ENCODE measurements around the gene MBD3L1. TPM values are rescaled to one million over a fixed set of nuclear protein-coding genes. Genes with fewer than 3 reads are reported as not detected.

The MBD3L1 gene
- total RNA-seq, 1 experiment from 2014 or later = not detected

DNA sequence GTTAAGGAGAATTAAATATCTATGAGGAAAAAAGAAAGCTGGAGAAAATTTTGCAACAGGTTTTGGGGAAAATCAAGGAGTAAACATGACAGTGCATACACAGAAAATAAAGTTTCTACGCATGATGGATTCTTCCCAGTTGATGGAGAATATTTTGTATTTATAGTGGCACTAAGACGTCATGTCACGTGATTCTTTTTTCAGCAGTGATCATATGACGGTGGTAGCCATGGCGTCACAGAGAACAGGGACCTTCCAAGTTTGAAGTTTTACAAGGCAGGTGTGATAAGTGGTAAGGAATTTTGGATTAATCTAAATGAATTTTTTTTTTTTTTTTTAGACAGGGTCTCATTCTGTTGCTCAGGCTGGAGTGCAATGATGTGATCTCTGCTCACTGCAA, 8.5 kb downstream of the MBD3L1 start:
- in situ Hi-C loops (cut with HindIII; ENCODE audit: low pct_unique_long_range_greater_than_20kb, low sequenced_read_pairs) (no loop called here), intact Hi-C loops (cut with micrococcal nuclease; ENCODE audit: unreplicated experiment) (no loop called here)
- Histone ChIP-seq H3K27ac (ENCODE audit: low read length) (no peak overlapping the region), H3K4me1 (ENCODE audit: control insufficient read depth, insufficient read depth, low read length) (no peaks in the 10 kb centered on the region), H3K36me3 (ENCODE audit: control insufficient read depth, insufficient read depth, low read length) (no peaks in the 10 kb centered on the region), H3K4me3 (ENCODE audit: low read depth in 2 of 2, low read length in 2 of 2) (no peak overlapping the region), H3K27me3 (ENCODE audit: control insufficient read depth, insufficient read depth, low read length) (no peaks in the 10 kb centered on the region), H3K9me3 (ENCODE audit: control insufficient read depth, insufficient read depth, low read depth, low read length) (no peaks in the 10 kb centered on the region)
- POLR2A ChIA-PET = no interaction called here
- TF ChIP-seq REST (IDR thresholded peaks at IDR 0.05; ENCODE audit: insufficient read depth in 1 of 2, low read depth in 2 of 2, low read length in 1 of 2) = no peak
- no peak for TF ChIP-seq CTCF (IDR thresholded peaks at IDR 0.05)
- no TSS peak for BruUV-seq (replicated peaks)
- CTCF ChIA-PET = no interaction called here
- DNase-seq (ENCODE audit: low read depth, low spot score) = no peak
- ATAC-seq = no peak

GRCh38 chr19:8846819-8847218, 14.6 kb downstream of the MBD3L1 start:
- no peaks in the 10 kb centered on the region for H3K36me3 ChIP-seq (ENCODE audit: control insufficient read depth, insufficient read depth, low read length)
- BruUV-seq (replicated peaks) = no TSS peak
- no peak overlapping the region for H3K4me3 ChIP-seq (ENCODE audit: low read depth in 2 of 2, low read length in 2 of 2)
- ChIA-PET POLR2A (no interaction called here), CTCF (no interaction called here)
- intact Hi-C loops (cut with micrococcal nuclease; ENCODE audit: unreplicated experiment) (no loop called here), in situ Hi-C loops (cut with HindIII; ENCODE audit: low pct_unique_long_range_greater_than_20kb, low sequenced_read_pairs) (no loop called here)
- TF ChIP-seq TCF7L2 (IDR thresholded peaks at IDR 0.05; ENCODE audit: low read depth, low read length) = no peak
- TF ChIP-seq REST (IDR thresholded peaks at IDR 0.05; ENCODE audit: insufficient read depth in 1 of 2, low read depth in 2 of 2, low read length in 1 of 2) = no peak
- TF ChIP-seq POLR2AphosphoS5 (IDR thresholded peaks at IDR 0.05; ENCODE audit: low read depth, low read length) = no peak
- no peaks in the 10 kb centered on the region for H3K4me1 ChIP-seq (ENCODE audit: control insufficient read depth, insufficient read depth, low read length)
- DNase-seq (ENCODE audit: low read depth, low spot score) = no peak
- no peak overlapping the region for H3K27ac ChIP-seq (ENCODE audit: low read length)
- no peak for ATAC-seq
- H3K27me3 ChIP-seq (ENCODE audit: control insufficient read depth, insufficient read depth, low read length) = no peaks in the 10 kb centered on the region
- H3K9me3 ChIP-seq (ENCODE audit: control insufficient read depth, insufficient read depth, low read depth, low read length) = no peaks in the 10 kb centered on the region
